Esophagus muscularis mucosa (tissue), 4 donors: Measurements from ENCODE around the gene AUTS2. TPM values are rescaled to one million over a fixed set of nuclear protein-coding genes. Genes with fewer than 3 reads are reported as not detected.

Experiments used
- DNase-seq: peaks from one replicate; pipeline ENCODE4 v3.0.0-alpha.2; 2017; ENCODE audit errors: extremely low spot score
- H3K27ac ChIP-seq, 4 donors: fragments of 200-600 bp; sonication (generic); replicated peaks in 1 of 4; 1 replicate in 3 of 4; 2 replicates in 1 of 4; pipeline ENCODE4 v1.5.1; 2016 to 2019; ENCODE audit warnings: mild to moderate bottlenecking in 1 of 4
- H3K27me3 ChIP-seq, 4 donors: fragments of 200-600 bp; sonication (generic); one replicate each; pipeline versions ENCODE4 v1.5.1 to v1.6.0; 2016 to 2019
- H3K36me3 ChIP-seq, 4 donors: fragments of 200-600 bp; sonication (generic); one replicate each; pipeline ENCODE4 v1.5.1; 2016 to 2019
- H3K4me1 ChIP-seq, 4 donors: fragments of 200-600 bp; sonication (generic); one replicate each; pipeline ENCODE4 v1.5.1; 2016 to 2019
- H3K4me3 ChIP-seq, 4 donors: fragments of 200-600 bp; sonication (generic); 1 replicate in 2 of 4; 2 replicates in 2 of 4; pipeline ENCODE4 v1.5.1; 2016 to 2019; ENCODE audit warnings: mild to moderate bottlenecking in 4 of 4, moderate library complexity in 1 of 4
- H3K9me3 ChIP-seq, 4 donors: fragments of 200-600 bp; sonication (generic); 1 replicate in 3 of 4; 2 replicates in 1 of 4; pipeline ENCODE4 v1.5.1; 2016 to 2019
- EP300 ChIP-seq: sonication (generic); formaldehyde crosslinking; IDR thresholded peaks from one replicate; pipeline ENCODE4 v1.6.1; 2017; ENCODE audit warnings: antibody characterized with exemption
- POLR2A ChIP-seq: fragments of 450-650 bp; IDR thresholded peaks from one replicate; pipeline ENCODE4 v1.6.1; 2017; ENCODE audit warnings: antibody characterized with exemption, moderate library complexity, mild to moderate bottlenecking, low read depth
- POLR2AphosphoS5 ChIP-seq, 2 donors: sonication (generic); formaldehyde crosslinking; IDR thresholded peaks; one replicate each; pipeline ENCODE4 v1.6.1; 2017; ENCODE audit warnings: antibody characterized with exemption in 2 of 2
- WGBS: methylation state at CpG from one replicate; pipeline ENCODE4 v1.1.5; 2018; 5-methylcytosine and 5-hydroxymethylcytosine counted together
- intact Hi-C: fragments of 100-400 bp; cut with DNase I; formaldehyde crosslinking; loops from one replicate; pipeline ENCODE4 v1.15.1; 2023
- total RNA-seq, 4 donors: library from RNA; depleted of rRNA; stranded (reverse); fragments of >200 nt; gene quantifications; one replicate each; pipeline versions ENCODE4 v1.1.0 to v1.2.1, GENCODE V29; 2016
- TF ChIP-seq, protein P1 (sequence below), 3 experiments: fragments of 200-600 bp in 2 of 3; fragments of 450-650 bp in 1 of 3; sonication (generic) in 2 of 3; IDR thresholded peaks; one replicate each; pipeline ENCODE4 v1.5.1; 2017 to 2019; ENCODE audit warnings: antibody characterized with exemption in 3 of 3, mild to moderate bottlenecking in 2 of 3, moderate library complexity in 1 of 3

Gene AUTS2
- total RNA-seq, 4 donors from 2014 or later: 18.5 to 44.9 (median 34.2) TPM

- no peak for DNase-seq
- no peaks in the 10 kb centered on the region for H3K9me3 ChIP-seq
- H3K36me3 ChIP-seq: no peaks in the 10 kb centered on the region
- no peak overlapping the region for H3K27ac ChIP-seq
- intact Hi-C loops: no loop called here
- no peak for TF ChIP-seq EP300
- no peak for TF ChIP-seq POLR2A
- TF ChIP-seq, protein P1, sequence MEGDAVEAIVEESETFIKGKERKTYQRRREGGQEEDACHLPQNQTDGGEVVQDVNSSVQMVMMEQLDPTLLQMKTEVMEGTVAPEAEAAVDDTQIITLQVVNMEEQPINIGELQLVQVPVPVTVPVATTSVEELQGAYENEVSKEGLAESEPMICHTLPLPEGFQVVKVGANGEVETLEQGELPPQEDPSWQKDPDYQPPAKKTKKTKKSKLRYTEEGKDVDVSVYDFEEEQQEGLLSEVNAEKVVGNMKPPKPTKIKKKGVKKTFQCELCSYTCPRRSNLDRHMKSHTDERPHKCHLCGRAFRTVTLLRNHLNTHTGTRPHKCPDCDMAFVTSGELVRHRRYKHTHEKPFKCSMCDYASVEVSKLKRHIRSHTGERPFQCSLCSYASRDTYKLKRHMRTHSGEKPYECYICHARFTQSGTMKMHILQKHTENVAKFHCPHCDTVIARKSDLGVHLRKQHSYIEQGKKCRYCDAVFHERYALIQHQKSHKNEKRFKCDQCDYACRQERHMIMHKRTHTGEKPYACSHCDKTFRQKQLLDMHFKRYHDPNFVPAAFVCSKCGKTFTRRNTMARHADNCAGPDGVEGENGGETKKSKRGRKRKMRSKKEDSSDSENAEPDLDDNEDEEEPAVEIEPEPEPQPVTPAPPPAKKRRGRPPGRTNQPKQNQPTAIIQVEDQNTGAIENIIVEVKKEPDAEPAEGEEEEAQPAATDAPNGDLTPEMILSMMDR (IDR thresholded peaks at IDR 0.05): no peak
- no peak for TF ChIP-seq POLR2AphosphoS5 (IDR thresholded peaks at IDR 0.05)
- 57% methylated on average over 5 of the region's 5 CpGs for WGBS
- H3K4me3 ChIP-seq: no peak overlapping the region
- H3K4me1 ChIP-seq: peaks cover 13 to 27% (median 21%) of the 10 kb centered on the region in 4 donors
- H3K27me3 ChIP-seq: no peaks in the 10 kb centered on the region
Observed at GRCh38 chr7:70654979-70655378, 1056.7 kb downstream of the AUTS2 start.

DNA sequence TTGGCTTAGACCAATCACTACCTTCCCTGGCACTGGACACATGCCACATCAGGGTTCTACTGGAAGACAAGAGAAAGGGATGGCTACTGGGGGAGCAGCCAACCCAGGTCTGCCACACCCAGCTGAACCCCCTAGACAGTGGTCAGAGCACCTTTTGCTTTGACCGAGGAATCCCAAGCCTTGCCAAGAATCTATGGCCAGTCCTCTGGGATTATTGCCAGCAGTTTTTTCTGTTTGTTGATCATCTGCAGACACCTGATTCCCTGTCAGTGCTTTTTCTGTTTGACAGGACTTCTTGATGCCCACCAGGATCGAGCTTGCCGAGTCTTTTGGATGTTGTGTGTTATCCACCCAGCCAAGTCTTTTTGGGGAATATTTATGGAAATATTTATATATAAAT lies 1057.4 kb downstream of the AUTS2 start:
- Histone ChIP-seq H3K27ac (no peak overlapping the region), H3K4me1 (peaks cover 13 to 27% (median 21%) of the 10 kb centered on the region in 4 donors), H3K27me3 (no peaks in the 10 kb centered on the region), H3K36me3 (no peaks in the 10 kb centered on the region), H3K4me3 (no peak overlapping the region), H3K9me3 (no peaks in the 10 kb centered on the region)
- 58% methylated on average over 3 of the region's 3 CpGs for WGBS
- no peak for DNase-seq
- intact Hi-C loops: no loop called here
- TF ChIP-seq POLR2A (no peak), POLR2AphosphoS5 (IDR thresholded peaks at IDR 0.05) (no peak), EP300 (no peak)
- TF ChIP-seq, protein P1 (IDR thresholded peaks at IDR 0.05): no peak

DNA sequence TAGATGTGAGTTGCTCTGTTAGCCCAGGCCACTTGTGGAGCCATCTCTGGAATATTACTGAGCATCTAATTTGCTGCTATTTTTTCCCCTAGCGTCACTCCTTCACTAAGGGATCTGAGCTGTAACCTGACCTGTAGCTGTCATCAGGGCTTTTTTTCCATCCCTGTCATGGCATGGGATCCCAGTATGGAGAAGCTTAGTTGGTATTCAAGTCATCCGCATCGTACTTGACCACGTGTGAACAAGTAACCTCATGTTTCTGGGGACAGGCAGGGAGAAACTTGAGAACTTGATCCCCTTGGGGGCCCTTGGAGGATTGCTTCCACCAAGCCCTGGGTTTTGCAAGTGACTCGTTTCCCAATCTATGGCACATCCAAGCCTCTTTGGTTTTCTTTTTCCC lies 1059.3 kb downstream of the AUTS2 start:
- TF ChIP-seq POLR2A (no peak), EP300 (no peak), POLR2AphosphoS5 (IDR thresholded peaks at IDR 0.05) (no peak)
- TF ChIP-seq, protein P1 (IDR thresholded peaks at IDR 0.05): no peak
- H3K36me3 ChIP-seq: no peaks in the 10 kb centered on the region
- H3K27ac ChIP-seq: no peak overlapping the region
- no peaks in the 10 kb centered on the region for H3K9me3 ChIP-seq
- intact Hi-C loops: no loop called here
- 91% methylated on average over 5 of the region's 5 CpGs for WGBS
- H3K4me3 ChIP-seq: no peak overlapping the region
- H3K27me3 ChIP-seq: no peaks in the 10 kb centered on the region
- peaks cover 13 to 27% (median 21%) of the 10 kb centered on the region in 4 donors for H3K4me1 ChIP-seq
- no peak for DNase-seq

DNA sequence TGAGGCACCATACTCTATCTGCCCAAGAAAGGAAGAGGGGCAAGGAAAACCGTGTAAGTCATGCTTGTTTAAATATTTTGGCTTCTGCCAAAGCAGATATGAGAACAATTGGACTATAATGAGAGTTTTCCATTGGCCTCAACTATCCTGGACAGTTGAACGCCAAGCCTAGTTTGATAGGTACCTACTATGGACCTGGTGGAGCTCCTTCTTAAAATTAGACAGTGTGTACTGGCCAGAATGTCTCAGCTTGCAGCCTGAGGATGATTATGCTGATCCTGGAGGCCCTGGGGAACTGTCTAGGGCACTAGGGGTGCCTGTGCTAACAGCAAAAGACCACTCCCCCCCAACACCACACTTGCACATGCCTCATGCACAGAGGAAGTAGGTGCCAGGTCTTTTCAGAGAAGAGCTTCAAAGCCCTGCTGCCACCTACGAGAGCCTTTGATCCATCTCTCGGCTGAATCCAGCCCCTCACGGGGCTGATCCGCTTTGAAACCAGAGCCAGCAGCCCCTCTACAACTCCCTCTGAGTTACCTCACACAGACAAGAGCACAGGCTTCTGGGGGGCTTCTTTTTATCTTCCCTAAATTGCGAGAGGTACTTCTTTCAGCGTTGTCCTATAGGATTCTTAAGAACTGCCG lies 1059.8 kb downstream of the AUTS2 start:
- H3K36me3 ChIP-seq: no peaks in the 10 kb centered on the region
- no peak overlapping the region for H3K27ac ChIP-seq
- intact Hi-C loops: no loop called here
- no peaks in the 10 kb centered on the region for H3K9me3 ChIP-seq
- no peak for DNase-seq
- no peaks in the 10 kb centered on the region for H3K27me3 ChIP-seq
- 93% methylated on average over 9 of the region's 9 CpGs for WGBS
- H3K4me3 ChIP-seq: no peak overlapping the region
- TF ChIP-seq POLR2A (no peak), POLR2AphosphoS5 (IDR thresholded peaks at IDR 0.05) (no peak), EP300 (no peak)
- TF ChIP-seq, protein P1 (IDR thresholded peaks at IDR 0.05): no peak
- H3K4me1 ChIP-seq: peaks cover 13 to 27% (median 21%) of the 10 kb centered on the region in 4 donors

DNA sequence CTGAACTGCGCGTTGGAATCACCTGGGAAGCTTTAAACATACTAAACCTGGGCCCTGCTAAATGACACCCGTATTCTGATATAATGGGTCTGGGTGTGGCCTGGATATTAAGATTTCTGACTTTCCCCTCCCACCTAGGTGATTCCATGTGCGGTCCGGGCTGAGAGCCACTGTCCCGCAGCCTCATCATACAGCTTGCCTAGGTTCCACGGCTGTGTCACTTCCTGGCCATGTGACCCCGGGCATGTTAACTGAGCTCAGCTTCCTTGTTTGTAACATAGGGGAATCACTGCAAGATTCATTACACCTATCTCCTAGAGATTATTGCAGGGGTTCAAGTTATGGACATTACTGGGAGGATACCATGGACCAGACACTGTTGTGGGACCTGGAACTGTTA lies 1061.0 kb downstream of the AUTS2 start:
- Histone ChIP-seq H3K4me1 (peaks cover 13 to 27% (median 21%) of the 10 kb centered on the region in 4 donors), H3K9me3 (no peaks in the 10 kb centered on the region), H3K27me3 (no peaks in the 10 kb centered on the region), H3K27ac (no peak overlapping the region), H3K4me3 (no peak overlapping the region), H3K36me3 (no peaks in the 10 kb centered on the region)
- DNase-seq: no peak
- intact Hi-C loops: no loop called here
- 87% methylated on average over 8 of the region's 8 CpGs for WGBS
- TF ChIP-seq POLR2A (no peak), EP300 (no peak), POLR2AphosphoS5 (IDR thresholded peaks at IDR 0.05) (no peak)
- TF ChIP-seq, protein P1 (IDR thresholded peaks at IDR 0.05): no peak
